ENCODE measurements around the gene C9orf152. TPM values are rescaled to one million over a fixed set of nuclear protein-coding genes. Genes with fewer than 3 reads are reported as not detected.

Gene C9orf152
- total and polyA plus RNA-seq, 9 of the 15 experiments (the other 6 are each of a cell fraction or from before 2014, with no cell fraction given) = not detected

DNA sequence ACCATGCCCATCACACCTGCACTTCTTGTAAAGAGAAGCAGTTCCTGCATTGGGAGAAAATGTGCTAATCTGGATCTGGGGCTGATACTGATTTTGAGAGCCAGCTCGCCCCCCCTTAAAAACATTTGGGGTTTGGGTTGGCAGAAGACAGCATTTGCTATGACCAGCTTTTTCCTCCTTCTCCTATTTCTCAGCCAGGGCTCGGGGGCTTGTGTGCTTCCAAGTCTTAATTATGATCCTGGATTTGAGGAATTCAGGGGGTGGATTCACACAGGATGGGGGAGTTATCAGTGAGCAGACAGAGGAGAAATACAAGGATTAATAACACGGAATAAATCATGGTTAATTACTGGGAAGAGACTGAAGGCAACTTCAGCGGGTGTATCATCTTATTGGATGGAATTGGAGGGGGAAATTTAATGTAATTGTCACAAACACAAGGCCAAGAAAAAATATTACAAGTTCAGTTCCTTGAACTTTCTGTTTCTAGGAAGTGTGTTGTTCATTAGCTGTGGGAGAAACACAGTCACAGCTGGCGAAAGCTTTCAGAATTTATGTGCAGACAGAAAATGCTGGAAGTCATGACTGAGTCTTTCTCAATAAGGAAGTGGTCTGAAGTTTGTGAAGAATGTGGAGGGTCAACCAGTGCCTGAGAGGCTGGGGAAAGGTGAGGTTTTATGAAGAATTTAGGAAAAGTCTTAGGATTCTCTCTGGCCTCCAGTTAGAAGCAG is 15.3 kb downstream of the C9orf152 start:
- in situ Hi-C loops (cut with MboI) (loop anchor here (25.0 kb wide), 1 partner anchor 1095 kb away; no protein-coding TSS in a partner anchor), intact Hi-C loops (cut with micrococcal nuclease) (no loop called here)
- Histone ChIP-seq H3K27ac (ENCODE audit: extremely low read depth, low read depth, low read length) (no peak overlapping the region), H3K9ac (ENCODE audit: insufficient read depth in 1 of 2, low read depth in 2 of 2, low read length in 2 of 2) (no peak overlapping the region), H3K36me3 (ENCODE audit: control insufficient read depth, insufficient read depth, low read length) (no peaks in the 10 kb centered on the region), H3K79me2 (ENCODE audit: control insufficient read depth, insufficient read depth, low read length) (no peaks in the 10 kb centered on the region), H3K9me3 (replicated peaks; ENCODE audit: control insufficient read depth, insufficient read depth, low read depth, low read length) (no peaks in the 10 kb centered on the region), H3K4me2 (ENCODE audit: insufficient read depth, low read length) (no peak overlapping the region), H3K27me3 (ENCODE audit: control insufficient read depth in 2 of 2, insufficient read depth in 2 of 2, low read length in 2 of 2) (peaks cover 0 to 5% of the 10 kb centered on the region in 2 experiments; a peak in 2 of 5 replicates), H2AFZ (ENCODE audit: low read depth, low read length) (no peak overlapping the region), H3K9me1 (ENCODE audit: control insufficient read depth, insufficient read depth, low read length) (no peaks in the 10 kb centered on the region), H3K4me1 (replicated peaks in 1 of 2; ENCODE audit: control insufficient read depth in 2 of 2, insufficient read depth in 2 of 2, low read length in 2 of 2) (no peaks in the 10 kb centered on the region; a peak in 1 of 5 replicates), H3K4me3 (no peak overlapping the region), H4K20me1 (replicated peaks; ENCODE audit: control insufficient read depth, insufficient read depth, low read length) (no peaks in the 10 kb centered on the region)
- ChIA-PET CTCF (ENCODE audit: low intra/inter-chr PET ratio) (no interaction called here), POLR2A (no interaction called here)
- FAIRE-seq (no peak), ATAC-seq (no peak), DNase-seq (ENCODE audit: extremely low read depth in 1 of 4, low spot score in 3 of 4) (no peak)
- BruUV-seq (replicated peaks) = no TSS peak
- 0% methylated on average over 5 of the region's 5 CpGs for WGBS (ENCODE audit: insufficient coverage, low coverage, missing lambda C conversion rate)
- TF ChIP-seq RBM15 (IDR thresholded peaks at IDR 0.05; ENCODE audit: insufficient read depth, low read length) (no peak), PTRF (tag; IDR thresholded peaks at IDR 0.05) (no peak), TSC22D4 (tag; IDR thresholded peaks at IDR 0.05) (no peak), NFYB (IDR thresholded peaks at IDR 0.05; ENCODE audit: extremely low read depth, insufficient read length) (no peak), NELFE (IDR thresholded peaks at IDR 0.05; ENCODE audit: insufficient read depth, insufficient read length) (no peak), PHTF2 (CRISPR knock-in tag; IDR thresholded peaks at IDR 0.05) (no peak), ZNF140 (CRISPR knock-in tag; IDR thresholded peaks at IDR 0.05) (no peak), STAT5B (CRISPR knock-in tag; IDR thresholded peaks at IDR 0.05) (no peak)
- TF ChIP-seq, protein P1, sequence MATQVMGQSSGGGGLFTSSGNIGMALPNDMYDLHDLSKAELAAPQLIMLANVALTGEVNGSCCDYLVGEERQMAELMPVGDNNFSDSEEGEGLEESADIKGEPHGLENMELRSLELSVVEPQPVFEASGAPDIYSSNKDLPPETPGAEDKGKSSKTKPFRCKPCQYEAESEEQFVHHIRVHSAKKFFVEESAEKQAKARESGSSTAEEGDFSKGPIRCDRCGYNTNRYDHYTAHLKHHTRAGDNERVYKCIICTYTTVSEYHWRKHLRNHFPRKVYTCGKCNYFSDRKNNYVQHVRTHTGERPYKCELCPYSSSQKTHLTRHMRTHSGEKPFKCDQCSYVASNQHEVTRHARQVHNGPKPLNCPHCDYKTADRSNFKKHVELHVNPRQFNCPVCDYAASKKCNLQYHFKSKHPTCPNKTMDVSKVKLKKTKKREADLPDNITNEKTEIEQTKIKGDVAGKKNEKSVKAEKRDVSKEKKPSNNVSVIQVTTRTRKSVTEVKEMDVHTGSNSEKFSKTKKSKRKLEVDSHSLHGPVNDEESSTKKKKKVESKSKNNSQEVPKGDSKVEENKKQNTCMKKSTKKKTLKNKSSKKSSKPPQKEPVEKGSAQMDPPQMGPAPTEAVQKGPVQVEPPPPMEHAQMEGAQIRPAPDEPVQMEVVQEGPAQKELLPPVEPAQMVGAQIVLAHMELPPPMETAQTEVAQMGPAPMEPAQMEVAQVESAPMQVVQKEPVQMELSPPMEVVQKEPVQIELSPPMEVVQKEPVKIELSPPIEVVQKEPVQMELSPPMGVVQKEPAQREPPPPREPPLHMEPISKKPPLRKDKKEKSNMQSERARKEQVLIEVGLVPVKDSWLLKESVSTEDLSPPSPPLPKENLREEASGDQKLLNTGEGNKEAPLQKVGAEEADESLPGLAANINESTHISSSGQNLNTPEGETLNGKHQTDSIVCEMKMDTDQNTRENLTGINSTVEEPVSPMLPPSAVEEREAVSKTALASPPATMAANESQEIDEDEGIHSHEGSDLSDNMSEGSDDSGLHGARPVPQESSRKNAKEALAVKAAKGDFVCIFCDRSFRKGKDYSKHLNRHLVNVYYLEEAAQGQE (IDR thresholded peaks at IDR 0.05; ENCODE audit: borderline replicate concordance) = no peak
- TF ChIP-seq, protein P1 (CRISPR knock-in tag; IDR thresholded peaks at IDR 0.05; ENCODE audit: low read depth) = no peak
- TF ChIP-seq, protein P2, sequence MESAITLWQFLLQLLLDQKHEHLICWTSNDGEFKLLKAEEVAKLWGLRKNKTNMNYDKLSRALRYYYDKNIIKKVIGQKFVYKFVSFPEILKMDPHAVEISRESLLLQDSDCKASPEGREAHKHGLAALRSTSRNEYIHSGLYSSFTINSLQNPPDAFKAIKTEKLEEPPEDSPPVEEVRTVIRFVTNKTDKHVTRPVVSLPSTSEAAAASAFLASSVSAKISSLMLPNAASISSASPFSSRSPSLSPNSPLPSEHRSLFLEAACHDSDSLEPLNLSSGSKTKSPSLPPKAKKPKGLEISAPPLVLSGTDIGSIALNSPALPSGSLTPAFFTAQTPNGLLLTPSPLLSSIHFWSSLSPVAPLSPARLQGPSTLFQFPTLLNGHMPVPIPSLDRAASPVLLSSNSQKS (CRISPR knock-in tag; IDR thresholded peaks at IDR 0.05) = no peak

All from K562 (cell line).